Measurements from ENCODE around the gene KDR. TPM values are rescaled to one million over a fixed set of nuclear protein-coding genes. Genes with fewer than 3 reads are reported as not detected.

Gene KDR
- total and polyA plus RNA-seq, 2 experiments from 2014 or later = 96.0 to 104 TPM

- H3K27me3 ChIP-seq = no peaks in the 10 kb centered on the region
- no peaks in the 10 kb centered on the region for H4K20me1 ChIP-seq (ENCODE audit: insufficient read depth, poor library complexity, severe bottlenecking)
- H3K4me1 ChIP-seq (ENCODE audit: insufficient read depth) = peaks cover 29% of the 10 kb centered on the region
- H3K27ac ChIP-seq = no peak overlapping the region
- no peak overlapping the region for H2AFZ ChIP-seq
- H3K9me2 ChIP-seq (replicated peaks; ENCODE audit: insufficient read depth) = no peaks in the 10 kb centered on the region
- no peak for TF ChIP-seq EZH2 (IDR thresholded peaks at IDR 0.05; ENCODE audit: borderline replicate concordance)
- no peak for TF ChIP-seq CTCF (IDR thresholded peaks at IDR 0.05; ENCODE audit: poor library complexity)
- no peak for TF ChIP-seq EZH2phosphoT487 (IDR thresholded peaks at IDR 0.05; ENCODE audit: low read depth, severe bottlenecking, unreplicated experiment)
- no peaks in the 10 kb centered on the region for H3K36me3 ChIP-seq (replicated peaks; ENCODE audit: insufficient read depth, low read depth)
- WGBS (ENCODE audit: low lambda C conversion rate, missing lambda C conversion rate) = 83% methylated on average over 5 of the region's 5 CpGs
- H3K4me3 ChIP-seq = no peak overlapping the region
- no peak for DNase-seq (ENCODE audit: low spot score)
- no peaks in the 10 kb centered on the region for H3K9me3 ChIP-seq (ENCODE audit: low read depth)
- no peak overlapping the region for H3K4me2 ChIP-seq
- H3K79me2 ChIP-seq = no peaks in the 10 kb centered on the region
Measured at GRCh38 chr4:55029821-55030503, 95.4 kb downstream of the KDR start.

- H3K36me3 ChIP-seq (replicated peaks; ENCODE audit: insufficient read depth, low read depth) = no peaks in the 10 kb centered on the region
- WGBS (ENCODE audit: low lambda C conversion rate, missing lambda C conversion rate) = 73% methylated on average over 1 of the region's 1 CpG
- no peak overlapping the region for H3K4me2 ChIP-seq
- no peaks in the 10 kb centered on the region for H3K9me3 ChIP-seq (ENCODE audit: low read depth)
- no peak overlapping the region for H2AFZ ChIP-seq
- H3K9me2 ChIP-seq (replicated peaks; ENCODE audit: insufficient read depth) = no peaks in the 10 kb centered on the region
- no peak overlapping the region for H3K4me3 ChIP-seq
- H3K79me2 ChIP-seq = no peaks in the 10 kb centered on the region
- peaks cover 27% of the 10 kb centered on the region for H3K4me1 ChIP-seq (ENCODE audit: insufficient read depth)
- DNase-seq (ENCODE audit: low spot score) = no peak
- no peaks in the 10 kb centered on the region for H4K20me1 ChIP-seq (ENCODE audit: insufficient read depth, poor library complexity, severe bottlenecking)
- H3K27ac ChIP-seq = no peak overlapping the region
- no peak for TF ChIP-seq EZH2phosphoT487 (IDR thresholded peaks at IDR 0.05; ENCODE audit: low read depth, severe bottlenecking, unreplicated experiment)
- TF ChIP-seq CTCF (IDR thresholded peaks at IDR 0.05; ENCODE audit: poor library complexity) = no peak
- TF ChIP-seq EZH2 (IDR thresholded peaks at IDR 0.05; ENCODE audit: borderline replicate concordance) = no peak
- H3K27me3 ChIP-seq = no peaks in the 10 kb centered on the region
Measured at GRCh38 chr4:55029321-55029720, 96.1 kb downstream of the KDR start.

Small RNAs within 50 kb of the gene (small RNA-seq; reads per million reads assigned to genes)
- 0.12 reads per million for gene RN7SL424P
- gene RNU6-410P = not detected

Other genes with a start within 250 kb of the KDR start
- gene SRD5A3, start 220.6 kb upstream of the KDR start, total RNA-seq = 32.4 and 37.5 TPM in 2 replicates
- 48.7 and 64.3 TPM in 2 replicates for gene SRD5A3, start 220.6 kb upstream of the KDR start, polyA plus RNA-seq